ENCODE data around the gene IFNW1.
"Not testable (repeated sequence)": the region's sequence is repeated elsewhere in the genome, so short reads cannot be mapped to it uniquely, and the experiment has no call there.

IFNW1 gene
- long read RNA-seq, donor 1: 0 reads
- long read RNA-seq, donor 2: 0 reads
- long read RNA-seq, donor 3: 0 reads
- long read RNA-seq, donor 4: 0 reads
- long read RNA-seq, donor 5: 0 reads
- long read RNA-seq, donor 6: 0 reads
- long read RNA-seq, donor 7: 0 reads
- long read RNA-seq, donor 8: 0 reads

DNA sequence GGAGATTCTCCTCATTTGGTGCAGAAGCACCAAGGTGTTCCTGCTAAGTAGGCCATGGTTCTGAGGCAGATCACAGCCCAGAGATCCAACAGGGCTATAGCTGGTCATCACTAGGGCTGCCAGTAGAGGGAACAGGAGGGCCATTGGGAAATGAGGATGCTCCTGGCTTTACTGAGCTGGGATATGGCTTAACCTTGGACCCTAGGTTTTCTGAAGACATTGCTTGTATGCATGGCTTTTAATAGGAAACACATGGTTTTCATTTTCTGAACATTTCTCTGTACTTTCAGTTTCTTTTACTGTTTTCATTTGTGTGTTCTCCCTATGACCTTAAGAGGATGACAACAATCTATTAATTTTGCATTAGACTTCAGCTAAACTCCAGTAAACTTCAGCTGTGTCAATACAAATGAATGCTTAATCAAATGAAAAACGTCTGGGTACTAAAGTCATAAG is at the start of gene IFNW1:
Gene IFNW1, minus strand, starts transcription at position 406 of the 456 bp plus-strand sequence. Its CDS starts 262 bp downstream, at position 144.
- DNase-seq: no peak

DNA sequence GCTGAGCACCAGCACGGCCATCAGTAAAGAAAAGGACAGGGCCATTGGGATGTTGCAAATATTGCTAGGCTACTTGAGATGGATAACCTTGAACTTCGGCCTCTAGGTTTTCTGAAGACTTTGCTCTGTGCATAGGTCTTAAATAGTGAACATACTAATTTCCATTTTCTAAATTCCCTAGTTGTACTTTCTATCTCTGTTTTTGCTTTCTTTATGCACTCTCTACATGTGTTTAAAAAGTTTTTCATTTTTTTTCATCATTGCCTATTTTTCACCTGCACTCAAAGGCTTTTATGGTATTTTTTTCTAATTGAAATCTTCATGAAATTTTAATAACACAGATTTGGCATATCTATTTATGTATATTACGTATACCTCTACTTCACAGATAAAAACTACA is 45.9 kb upstream of the IFNW1 start, which contains the start of gene IFNA4:
Gene IFNA4, minus strand, starts transcription at position 101 of the 400 bp plus-strand sequence. Its CDS starts 56 bp downstream, at position 45.
- not testable (repeated sequence) for DNase-seq

DNA sequence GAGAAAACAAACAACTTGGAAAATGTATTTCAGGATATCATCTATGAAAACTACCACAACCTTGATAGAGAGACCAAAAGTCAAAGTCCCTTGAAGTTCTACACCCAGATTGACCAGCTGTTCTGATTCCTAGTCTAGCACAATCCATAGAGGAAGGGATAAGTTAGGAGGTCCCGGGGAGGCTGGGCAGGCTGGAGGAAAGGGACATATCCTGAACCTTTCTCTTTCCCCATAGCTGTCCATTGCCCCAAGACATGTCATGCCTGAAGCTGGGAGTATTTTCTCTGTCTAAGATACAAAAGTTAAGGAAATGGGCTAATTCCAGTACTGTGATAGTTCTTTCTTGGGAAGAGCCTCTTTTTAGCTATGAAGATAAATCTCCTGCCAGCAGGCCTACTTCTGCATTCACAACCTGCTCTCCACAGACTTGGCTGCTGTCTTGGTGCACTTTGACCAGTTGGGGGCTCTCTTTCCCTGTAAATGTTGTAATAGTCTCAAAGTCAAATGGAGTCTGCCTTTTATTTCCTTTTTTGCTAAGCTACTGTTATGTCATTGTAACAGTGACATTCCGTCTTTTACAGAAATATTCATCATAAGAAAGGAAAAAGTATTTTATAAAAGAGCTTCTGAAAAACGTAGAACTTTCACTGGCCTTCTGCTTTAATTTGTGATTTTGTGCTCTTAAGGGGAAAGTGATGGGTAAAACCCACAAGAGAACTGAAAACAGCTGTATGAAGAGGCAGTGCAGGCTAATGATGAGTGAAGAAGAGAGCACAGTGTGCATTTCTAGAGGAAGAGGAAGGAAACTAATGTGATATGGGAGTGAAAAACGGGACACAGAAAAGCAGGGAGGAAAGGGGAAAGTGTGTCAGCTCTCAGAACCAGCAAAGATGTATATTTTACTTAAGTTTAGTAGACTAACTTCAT is 41.4 kb upstream of the IFNW1 start:
- DNase-seq: not testable (repeated sequence)

- no peak for DNase-seq
Observed at GRCh38 chr9:21174671-21175070, 33.0 kb upstream of the IFNW1 start.

DNA sequence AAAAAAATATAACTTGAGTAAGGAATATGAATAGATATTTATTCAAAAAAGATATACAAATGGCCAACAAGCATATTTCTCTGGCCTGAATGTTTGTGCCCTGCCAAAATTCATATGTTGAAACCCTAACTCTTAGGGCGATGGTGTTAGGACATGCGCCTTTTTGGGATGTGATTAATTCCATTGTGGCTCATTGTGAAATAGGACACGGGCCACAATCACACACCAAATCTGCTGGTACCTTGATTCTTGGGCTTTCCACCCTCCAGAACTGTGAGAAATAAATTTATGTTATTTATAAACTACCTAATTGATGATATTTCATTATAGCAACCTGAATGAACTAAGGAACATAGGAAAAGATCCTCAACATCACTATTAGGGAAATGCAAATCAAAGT is 30.5 kb upstream of the IFNW1 start:
- DNase-seq: no peak

DNA sequence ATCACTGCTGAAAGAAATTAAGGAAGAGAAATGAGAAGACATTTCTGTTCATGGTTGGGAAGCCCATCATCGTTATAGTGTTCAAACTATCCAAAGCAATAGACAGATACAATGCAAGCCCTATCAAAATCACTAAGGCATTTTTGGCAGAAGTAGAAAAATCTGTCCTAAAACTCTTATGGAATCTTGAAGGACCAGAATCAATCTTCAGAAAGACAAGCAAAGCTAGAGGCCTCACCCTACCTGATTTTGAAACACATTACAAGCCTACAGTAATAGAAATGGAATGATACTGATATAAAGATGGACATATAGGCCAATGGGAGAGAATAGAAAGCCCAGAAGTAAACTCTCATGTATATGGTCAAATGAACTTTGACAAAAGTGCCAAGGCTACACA is 29.7 kb upstream of the IFNW1 start:
- DNase-seq: no peak

DNA sequence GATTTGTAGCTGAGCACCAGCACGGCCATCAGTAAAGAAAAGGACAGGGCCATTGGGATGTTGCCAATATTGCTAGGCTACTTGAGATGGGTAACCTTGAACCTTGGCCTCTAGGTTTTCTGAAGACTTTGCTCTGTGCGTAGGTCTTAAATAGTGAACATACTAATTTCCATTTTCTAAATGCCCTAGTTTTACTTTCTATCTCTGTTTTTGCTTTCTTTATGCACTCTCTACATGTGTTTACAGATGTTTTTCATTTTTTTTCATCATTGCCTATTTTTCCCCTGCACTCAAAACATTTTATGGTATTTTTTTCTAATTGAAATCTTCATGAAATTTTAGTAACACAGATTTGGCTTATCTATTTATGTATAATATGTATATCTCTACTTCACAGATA is 24.9 kb upstream of the IFNW1 start, which contains the start of gene IFNA21:
Gene IFNA21, minus strand, starts transcription at position 101 of the 400 bp plus-strand sequence. Its CDS starts 48 bp downstream, at position 53.
- DNase-seq: not testable (repeated sequence)

- no peak for DNase-seq
Observed at GRCh38 chr9:21165516-21165915, 23.9 kb upstream of the IFNW1 start.

DNA sequence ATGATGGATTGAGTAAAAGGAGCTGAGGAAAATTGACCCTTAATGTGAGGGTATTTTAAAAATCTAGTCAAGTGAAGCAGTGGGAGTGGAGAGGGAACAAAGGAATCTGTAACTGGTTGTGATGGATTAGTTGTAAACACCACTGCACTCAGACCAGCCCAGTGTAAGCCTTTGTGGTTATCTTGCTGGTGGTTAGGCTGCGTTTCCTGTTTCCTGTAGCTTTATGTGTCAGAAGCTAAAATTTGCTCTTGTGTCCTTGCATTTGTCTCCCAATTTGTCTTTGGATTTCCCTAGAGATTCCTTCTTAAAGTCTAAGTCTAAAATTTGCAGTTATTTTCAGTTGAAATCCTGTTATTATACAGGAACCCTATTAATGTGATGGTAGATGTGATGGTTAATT is 18.5 kb upstream of the IFNW1 start:
- DNase-seq: no peak

- DNase-seq: no peak
Observed at GRCh38 chr9:21155501-21155900, 13.9 kb upstream of the IFNW1 start.

DNA sequence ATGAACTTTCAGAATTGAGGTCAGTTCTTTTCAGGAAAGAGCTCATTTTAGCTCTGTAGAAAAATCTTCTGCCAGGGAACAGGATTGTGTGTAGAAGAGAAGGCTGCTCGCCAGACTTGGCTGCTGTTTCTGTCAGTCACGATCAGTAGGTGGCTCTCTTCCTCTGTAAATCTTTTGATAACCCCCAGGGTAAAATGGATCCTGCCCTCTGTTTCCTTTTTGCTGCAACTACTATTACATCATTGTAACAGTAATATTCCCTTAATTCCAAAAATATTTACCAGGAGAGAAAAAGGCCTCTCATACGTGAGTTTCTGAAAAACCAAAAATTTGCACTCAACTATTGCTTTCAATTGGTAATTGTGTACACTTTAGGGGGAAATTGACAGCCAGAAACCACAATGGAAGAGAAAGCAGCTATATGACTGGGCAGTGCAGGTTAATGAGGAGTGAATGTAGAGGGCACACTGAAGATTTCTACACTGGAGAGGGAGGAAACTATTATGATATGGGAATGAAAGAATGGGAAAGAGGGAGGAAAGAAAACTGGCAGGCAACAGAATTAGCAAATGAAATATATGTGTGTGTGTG is 12.5 kb upstream of the IFNW1 start:
- DNase-seq: no peak

GRCh38 chr9:21153336-21154017 is 11.8 kb upstream of the IFNW1 start:
- no peak for DNase-seq

DNA sequence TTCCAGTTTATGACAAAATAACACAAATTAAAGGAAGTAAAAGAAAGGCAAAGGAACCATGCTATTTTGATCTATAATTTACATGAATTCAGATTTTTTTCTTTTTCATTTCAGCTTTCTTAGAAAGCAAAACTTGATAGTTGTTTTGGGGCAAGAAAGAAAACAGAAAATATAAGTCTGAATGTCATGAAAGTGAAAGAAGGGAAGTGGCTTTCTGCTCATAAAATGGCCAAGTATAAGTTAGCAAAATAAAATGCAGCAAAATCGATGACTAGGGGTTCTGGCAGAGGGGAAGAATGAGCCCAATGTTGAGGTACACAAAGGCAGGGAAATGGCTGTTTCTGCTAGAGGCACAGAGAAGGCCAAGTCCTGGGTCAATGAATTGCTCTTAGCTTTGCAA is 3.0 kb upstream of the IFNW1 start:
- DNase-seq: no peak

DNA sequence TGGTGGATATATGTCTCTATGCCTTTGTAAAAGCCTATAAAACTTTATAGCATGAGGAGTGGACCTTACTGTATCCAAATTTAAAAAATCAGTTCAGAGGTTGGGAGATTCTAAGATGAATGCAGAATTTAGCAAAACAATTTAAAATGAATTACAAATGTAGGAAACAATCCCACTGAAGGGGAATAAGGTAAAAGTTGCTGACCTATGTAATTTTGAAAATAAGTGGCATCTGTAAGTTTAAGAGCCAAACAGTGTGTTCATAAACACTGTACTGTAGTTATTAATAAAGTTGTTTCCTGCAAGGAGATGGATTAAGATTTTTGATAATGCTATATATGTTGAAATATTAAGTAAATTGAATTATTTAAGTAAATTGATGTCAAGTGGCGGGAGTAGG is 4.6 kb downstream of the IFNW1 start:
- DNase-seq: no peak

DNA sequence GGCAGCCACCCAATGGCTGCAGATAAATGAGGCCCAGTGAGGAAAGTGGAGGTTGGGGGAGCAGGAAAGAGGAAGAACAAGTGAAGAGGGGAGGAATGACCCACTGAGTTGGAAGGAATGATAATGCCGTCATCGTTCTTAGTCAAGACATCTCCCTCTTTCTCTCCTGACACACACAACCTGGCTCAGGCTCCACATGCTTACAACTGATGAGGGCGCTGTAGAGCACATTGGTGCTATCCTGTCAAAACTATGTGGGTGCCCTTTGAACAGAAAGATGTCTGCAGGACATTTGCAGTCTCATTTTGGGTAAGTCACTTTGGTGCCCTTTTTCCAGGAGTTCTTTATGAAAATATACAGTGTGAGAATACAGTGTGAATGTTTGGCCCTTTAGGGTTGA is 5.9 kb downstream of the IFNW1 start:
- DNase-seq: no peak

GRCh38 chr9:21128186-21128585 is 13.4 kb downstream of the IFNW1 start:
- not testable (repeated sequence) for DNase-seq

DNA sequence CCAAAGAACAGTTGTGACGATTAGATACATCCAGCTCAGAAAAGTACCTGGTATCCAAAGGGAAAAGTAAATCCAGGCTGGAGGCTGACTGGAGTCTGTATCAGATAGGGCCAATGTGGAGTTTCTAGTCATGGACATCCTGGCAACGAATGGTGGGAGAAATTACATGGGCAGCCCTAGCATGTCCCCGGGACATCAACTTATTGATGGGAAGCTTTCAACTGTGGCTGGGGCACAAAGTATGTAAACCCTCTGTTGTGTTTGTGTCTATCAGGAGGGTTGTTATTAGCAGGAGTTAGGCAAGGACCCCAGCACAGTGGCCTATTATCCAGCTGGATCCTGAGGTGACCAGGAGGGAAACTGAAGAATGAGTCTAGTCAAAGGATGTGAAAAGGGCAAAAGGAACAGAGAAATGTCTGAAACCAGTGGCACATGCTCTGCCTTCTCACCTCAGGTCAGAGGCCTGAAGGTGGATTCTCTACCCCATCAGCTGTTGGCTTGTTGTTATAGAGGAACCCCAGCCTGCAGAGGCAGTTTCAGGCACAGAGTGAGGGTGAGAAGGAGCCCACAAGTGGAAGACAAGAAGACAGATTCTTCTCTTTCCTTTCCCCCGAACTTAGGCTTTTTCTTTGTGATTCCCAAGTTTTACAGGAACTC is 19.9 kb downstream of the IFNW1 start:
- DNase-seq: no peak

GRCh38 chr9:21121079-21121478 is 20.6 kb downstream of the IFNW1 start:
- no peak for DNase-seq

DNA sequence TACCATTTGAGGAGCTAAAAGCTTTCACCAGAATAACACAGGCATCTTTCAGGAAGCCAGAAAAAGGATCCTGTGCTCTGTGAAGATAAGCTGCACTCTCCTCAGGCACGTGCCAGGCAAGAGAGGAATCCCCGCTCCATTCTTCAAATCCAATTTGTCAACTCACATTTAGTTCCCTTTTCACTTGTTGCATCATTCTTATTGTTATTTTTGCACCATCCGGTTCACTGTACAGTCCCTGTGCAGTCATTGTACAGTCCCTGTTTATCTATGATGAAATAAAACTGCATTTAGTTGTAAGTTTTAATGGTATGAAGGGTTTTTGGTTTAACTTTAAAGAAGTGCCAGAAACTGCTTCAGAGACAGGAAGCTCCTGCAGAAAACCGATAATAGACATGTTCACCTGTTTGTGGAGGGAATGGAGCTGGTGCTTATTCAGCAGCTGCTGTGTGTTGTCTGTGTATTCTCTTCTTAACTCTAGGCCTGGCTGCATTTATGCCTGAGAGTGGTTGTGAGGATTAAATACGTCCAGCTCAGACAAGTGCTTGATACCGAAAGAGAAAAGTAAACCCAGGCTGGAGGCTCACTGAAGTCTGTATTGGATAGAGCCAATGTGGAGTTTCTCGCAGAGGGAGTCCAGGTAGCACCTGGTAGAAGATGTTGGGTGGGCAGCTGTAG is 22.4 kb downstream of the IFNW1 start:
- DNase-seq: no peak

DNA sequence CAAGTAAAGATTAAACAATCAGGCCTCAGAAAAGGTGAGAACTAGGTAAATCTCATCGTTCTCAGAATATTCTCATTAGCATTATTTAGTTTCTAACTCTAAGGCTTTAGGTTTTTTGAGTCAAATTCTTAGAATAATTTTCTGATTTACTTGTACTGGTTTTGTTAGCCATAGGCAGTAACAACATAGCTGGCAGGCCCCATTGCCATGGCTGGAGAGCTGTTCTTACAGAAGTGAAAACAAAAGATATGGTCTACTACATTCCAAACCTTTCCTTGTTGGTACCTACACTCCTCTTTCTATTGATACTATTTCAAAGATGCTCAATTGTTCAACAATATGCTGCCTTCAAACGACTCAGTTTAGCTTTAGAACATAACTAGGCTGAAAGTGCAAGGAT is 27.3 kb downstream of the IFNW1 start:
- no peak for DNase-seq
